GM12891 (cell line): ENCODE measurements around the gene SLC29A2.

Source experiments
- POLR2A ChIP-seq: IDR thresholded peaks from 2 replicates; pipeline ENCODE4 v1.6.1; 2011; ENCODE audit warnings: low read depth, low read length, control low read depth
- POLR2AphosphoS5 ChIP-seq: IDR thresholded peaks from 2 replicates; pipeline ENCODE4 v1.6.1; 2011; ENCODE audit warnings: low read depth, low read length, control low read depth
- SPI1 ChIP-seq: IDR thresholded peaks from 2 replicates; pipeline ENCODE4 v1.6.1; 2011; ENCODE audit warnings: low read depth, low read length, control low read depth
- TAF1 ChIP-seq: IDR thresholded peaks from 2 replicates; pipeline ENCODE4 v1.6.1; 2011; ENCODE audit warnings: low read depth, low read length, control low read depth

GRCh38 chr11:66418168-66418985 lies 46.8 kb upstream of the SLC29A2 start:
- TF ChIP-seq POLR2A (no peak), TAF1 (no peak), SPI1 (no peak), POLR2AphosphoS5 (no peak)
